GM23338 (cell line): Measurements from ENCODE around the gene CLSTN1. TPM values are rescaled to one million over a fixed set of nuclear protein-coding genes. Genes with fewer than 3 reads are reported as not detected.

ENCODE experiments used
- ATAC-seq: fragments of 200-7000 bp; cut with Tn5 transposase; 3 replicates; pipeline ENCODE4 v1.9.1; 2020
- DNase-seq: peaks from one replicate; pipeline ENCODE4 v3.0.0-alpha.2; 2015; ENCODE audit warnings: low spot score
- H2AFZ ChIP-seq: fragments of 200-600 bp; sonication (generic); 2 replicates; pipeline ENCODE4 v1.8.0; 2016; ENCODE audit warnings: antibody characterized with exemption, mild to moderate bottlenecking, moderate library complexity
- H3F3A ChIP-seq: fragments of 200-600 bp; sonication (generic); replicated peaks from 2 replicates; pipeline ENCODE4 v1.8.0; 2017; ENCODE audit warnings: antibody characterized with exemption, mixed run types, low read depth
- H3K27ac ChIP-seq: fragments of 200-600 bp; sonication (generic); 2 replicates; pipeline ENCODE4 v1.6.1; 2016; ENCODE audit warnings: low read depth
- H3K27me3 ChIP-seq: fragments of 200-600 bp; sonication (generic); 2 replicates; pipeline ENCODE4 v1.8.0; 2016; ENCODE audit warnings: mild to moderate bottlenecking, mixed run types, moderate library complexity; ENCODE audit not compliant: insufficient read depth
- H3K36me3 ChIP-seq: fragments of 200-600 bp; sonication (generic); 2 replicates; pipeline ENCODE4 v1.8.0; 2016; ENCODE audit warnings: mild to moderate bottlenecking; ENCODE audit not compliant: insufficient read depth
- H3K4me1 ChIP-seq: fragments of 200-600 bp; sonication (generic); 2 replicates; pipeline ENCODE4 v1.8.0; 2016; ENCODE audit warnings: mild to moderate bottlenecking, moderate library complexity; ENCODE audit not compliant: insufficient read depth
- H3K4me2 ChIP-seq: fragments of 200-600 bp; sonication (generic); 2 replicates; pipeline ENCODE4 v1.7.1; 2017; ENCODE audit warnings: mixed run types
- H3K4me3 ChIP-seq: fragments of 200-600 bp; sonication (generic); 2 replicates; pipeline ENCODE4 v1.6.1; 2016; ENCODE audit warnings: mixed run types
- H3K79me2 ChIP-seq: fragments of 200-600 bp; sonication (generic); replicated peaks from 2 replicates; pipeline ENCODE4 v1.8.0; 2017; ENCODE audit warnings: mild to moderate bottlenecking; ENCODE audit not compliant: insufficient read depth
- H3K9me2 ChIP-seq: fragments of 200-600 bp; sonication (generic); 2 replicates; pipeline ENCODE4 v1.8.0; 2017; ENCODE audit not compliant: insufficient read depth
- H4K20me1 ChIP-seq: fragments of 200-600 bp; sonication (generic); replicated peaks from 2 replicates; pipeline ENCODE4 v1.8.0; 2017; ENCODE audit warnings: mild to moderate bottlenecking; ENCODE audit not compliant: insufficient read depth
- H3K27ac Mint-ChIP-seq: 2 replicates; pipeline ENCODE4 v1.8.0; 2020; ENCODE audit warnings: inconsistent platforms, mild to moderate bottlenecking, moderate library complexity, mixed read lengths
- H3K27me3 Mint-ChIP-seq: 3 replicates; pipeline ENCODE4 v1.8.0; 2022; ENCODE audit warnings: low read depth, mild to moderate bottlenecking, moderate library complexity, mixed read lengths, inconsistent platforms; ENCODE audit not compliant: insufficient read depth, poor library complexity
- H3K36me3 Mint-ChIP-seq: 3 replicates; pipeline ENCODE4 v1.8.0; 2021; ENCODE audit warnings: low read depth, mild to moderate bottlenecking, inconsistent platforms, moderate library complexity, mixed read lengths
- H3K4me1 Mint-ChIP-seq: 3 replicates; pipeline ENCODE4 v1.8.0; 2020; ENCODE audit warnings: mild to moderate bottlenecking, inconsistent platforms, mixed read lengths
- H3K4me3 Mint-ChIP-seq: 3 replicates; pipeline ENCODE4 v1.8.0; 2021; ENCODE audit warnings: moderate library complexity, mild to moderate bottlenecking, inconsistent platforms, mixed read lengths
- H3K9me3 Mint-ChIP-seq: 3 replicates; pipeline ENCODE4 v1.8.0; 2020; ENCODE audit warnings: moderate library complexity, mild to moderate bottlenecking, inconsistent platforms, mixed read lengths
- CREB1 ChIP-seq: fragments of 250-450 bp; sonication (Bioruptor Pico); IDR thresholded peaks from 2 replicates; pipeline ENCODE4 v1.5.0; 2020; ENCODE audit warnings: low read depth, mild to moderate bottlenecking, moderate library complexity
- ETS1 ChIP-seq: IDR thresholded peaks from 2 replicates; pipeline ENCODE4 v1.6.1; 2016; ENCODE audit warnings: antibody characterized with exemption
- EZH2 ChIP-seq: fragments of 200-600 bp; sonication (generic); IDR thresholded peaks from one replicate; pipeline ENCODE4 v1.8.0; 2017; ENCODE audit warnings: antibody characterized with exemption, mild to moderate bottlenecking, low read depth; ENCODE audit not compliant: unreplicated experiment
- EZH2phosphoT487 ChIP-seq: fragments of 200-600 bp; sonication (generic); IDR thresholded peaks from one replicate; pipeline ENCODE4 v1.8.1; 2018; ENCODE audit warnings: antibody characterized with exemption; ENCODE audit not compliant: unreplicated experiment
- JUNB ChIP-seq: IDR thresholded peaks from one replicate; pipeline ENCODE4 v1.6.1; 2016; ENCODE audit warnings: antibody characterized with exemption; ENCODE audit not compliant: unreplicated experiment
- NANOG ChIP-seq: IDR thresholded peaks from 2 replicates; pipeline ENCODE4 v1.6.1; 2016; ENCODE audit warnings: antibody characterized with exemption, borderline replicate concordance
- REST ChIP-seq: IDR thresholded peaks from one replicate; pipeline ENCODE4 v1.6.1; 2018; ENCODE audit warnings: antibody characterized with exemption; ENCODE audit not compliant: unreplicated experiment
- STAT1 ChIP-seq: IDR thresholded peaks from one replicate; pipeline ENCODE4 v1.6.1; 2016; ENCODE audit warnings: antibody characterized with exemption; ENCODE audit not compliant: unreplicated experiment
- ZNF114 ChIP-seq: fragments of 250-450 bp; sonication (Bioruptor Pico); IDR thresholded peaks from 2 replicates; pipeline ENCODE4 v1.5.0; 2020; ENCODE audit warnings: mild to moderate bottlenecking, moderate library complexity
- ZNF331 ChIP-seq: fragments of 250-450 bp; sonication (Bioruptor Pico); IDR thresholded peaks from 2 replicates; pipeline ENCODE4 v1.5.0; 2020; ENCODE audit warnings: low read depth, mild to moderate bottlenecking, moderate library complexity
- ZNF462 ChIP-seq: fragments of 250-450 bp; sonication (Bioruptor Pico); IDR thresholded peaks from 2 replicates; pipeline ENCODE4 v1.5.0; 2020; ENCODE audit warnings: mild to moderate bottlenecking, moderate library complexity
- polyA plus RNA-seq: library from polyadenylated mRNA; unstranded; fragments of >200 nt; fragmentation: Nextera tagmentation; extraction: Ambion mirVana; gene quantifications from 2 replicates; pipeline ENCODE4 v1.2.1, GENCODE V29; 2016
- total RNA-seq: library from RNA; depleted of rRNA; stranded (reverse); fragments of >200 nt; shearing (Covaris generic); gene quantifications from 2 replicates; pipeline ENCODE4 v1.2.3, GENCODE V29; 2014

Gene CLSTN1
- total and polyA plus RNA-seq, 2 experiments from 2014 or later, result 38.5 to 66.2 TPM

- TF ChIP-seq ZNF462 (no peak), NANOG (no peak), ETS1 (no peak), ZNF331 (CRISPR knock-in tag) (no peak)
Measured at GRCh38 chr1:9845914-9846313, 22.1 kb upstream of the CLSTN1 start (continued).

GRCh38 chr1:9844756-9845155 is 21.0 kb upstream of the CLSTN1 start:
- Histone ChIP-seq H3K79me2 (no peaks in the 10 kb centered on the region), H3K9me2 (no peaks in the 10 kb centered on the region), H3K4me2 (no peak overlapping the region), H3K4me3 (no peak overlapping the region), H3K27me3 (no peaks in the 10 kb centered on the region), H3K4me1 (peaks cover 14% of the 10 kb centered on the region), H3K36me3 (no peaks in the 10 kb centered on the region), H3K27ac (no peak overlapping the region), H4K20me1 (no peaks in the 10 kb centered on the region), H3F3A (peaks cover 5% of the 10 kb centered on the region; the same call in 1 of the 2 replicates), H2AFZ (no peak overlapping the region)
- DNase-seq (no peak), ATAC-seq (no peak)
- H3K9me3 Mint-ChIP-seq, result 0 out of 3 replicates have a peak, but pooled peaks cover 2% of the 10 kb centered on the region
- H3K4me3 Mint-ChIP-seq, result no peak overlapping the region
- H3K27ac Mint-ChIP-seq, result no peak overlapping the region
- no peaks in the 10 kb centered on the region; the same call in 2 of the 3 replicates for H3K36me3 Mint-ChIP-seq
- peaks cover 26% of the 10 kb centered on the region for H3K4me1 Mint-ChIP-seq
- TF ChIP-seq STAT1 (no peak), EZH2phosphoT487 (no peak), NANOG (no peak), ETS1 (no peak), EZH2 (no peak), JUNB (no peak), ZNF114 (CRISPR knock-in tag) (no peak), ZNF331 (CRISPR knock-in tag) (no peak), REST (no peak), CREB1 (CRISPR knock-in tag) (no peak)
- H3K27me3 Mint-ChIP-seq, result peaks cover 6% of the 10 kb centered on the region
